Epithelial cell of esophagus (primary cell): ENCODE measurements around the gene CREB5.

Source experiments
- DNase-seq: peaks from one replicate; pipeline ENCODE4 v3.0.0; 2010; ENCODE audit warnings: low read depth
- H3K4me3 ChIP-seq: 2 replicates; pipeline ENCODE4 v1.5.1; 2011; ENCODE audit warnings: mild to moderate bottlenecking, low read length, control low read depth
- CTCF ChIP-seq: IDR thresholded peaks from 2 replicates; pipeline ENCODE4 v1.5.1; 2011; ENCODE audit warnings: low read depth, mild to moderate bottlenecking, low read length, control low read depth, inconsistent platforms; ENCODE audit not compliant: insufficient read depth; ENCODE audit errors: missing control alignments

The CREB5 gene

DNA sequence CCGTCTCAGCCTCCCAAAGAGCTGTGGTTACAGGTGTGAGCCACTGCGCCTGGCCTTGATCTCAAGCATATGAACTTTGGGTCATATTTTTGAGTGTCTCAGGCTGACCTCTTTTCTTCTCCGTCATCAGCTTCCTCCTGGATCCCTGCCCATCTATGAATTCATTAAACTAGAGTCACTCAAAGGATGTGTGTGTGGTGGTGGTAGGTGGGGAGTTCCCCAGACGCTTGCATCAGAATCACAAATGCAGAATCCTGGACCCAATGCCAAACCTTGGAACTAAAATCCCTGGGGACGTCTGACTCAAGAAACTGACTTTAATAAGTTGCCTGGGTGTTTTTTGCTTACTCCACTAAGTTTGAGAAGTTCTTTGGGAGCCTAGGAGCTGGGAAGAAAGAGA lies 6.7 kb upstream of the CREB5 start:
- peak; percentile 96 for DNase-seq
- no peak overlapping the region for H3K4me3 ChIP-seq
- TF ChIP-seq CTCF = no peak

GRCh38 chr7:28406192-28406591 lies 6.1 kb upstream of the CREB5 start:
- no peak for DNase-seq
- no peak for TF ChIP-seq CTCF
- H3K4me3 ChIP-seq = no peak overlapping the region

- H3K4me3 ChIP-seq = no peak overlapping the region
- TF ChIP-seq CTCF = no peak
- DNase-seq = peak; percentile 94
Measured at GRCh38 chr7:28407651-28408050, 4.7 kb upstream of the CREB5 start.

- TF ChIP-seq CTCF = no peak
- no peak overlapping the region for H3K4me3 ChIP-seq
- peak; percentile 71 for DNase-seq
Measured at GRCh38 chr7:28408105-28408959, 4.0 kb upstream of the CREB5 start.

- TF ChIP-seq CTCF = no peak
- DNase-seq = peak; percentile 98
- H3K4me3 ChIP-seq = peak overlapping the region; percentile 59
Measured at GRCh38 chr7:28408960-28409715, 3.2 kb upstream of the CREB5 start.

DNA sequence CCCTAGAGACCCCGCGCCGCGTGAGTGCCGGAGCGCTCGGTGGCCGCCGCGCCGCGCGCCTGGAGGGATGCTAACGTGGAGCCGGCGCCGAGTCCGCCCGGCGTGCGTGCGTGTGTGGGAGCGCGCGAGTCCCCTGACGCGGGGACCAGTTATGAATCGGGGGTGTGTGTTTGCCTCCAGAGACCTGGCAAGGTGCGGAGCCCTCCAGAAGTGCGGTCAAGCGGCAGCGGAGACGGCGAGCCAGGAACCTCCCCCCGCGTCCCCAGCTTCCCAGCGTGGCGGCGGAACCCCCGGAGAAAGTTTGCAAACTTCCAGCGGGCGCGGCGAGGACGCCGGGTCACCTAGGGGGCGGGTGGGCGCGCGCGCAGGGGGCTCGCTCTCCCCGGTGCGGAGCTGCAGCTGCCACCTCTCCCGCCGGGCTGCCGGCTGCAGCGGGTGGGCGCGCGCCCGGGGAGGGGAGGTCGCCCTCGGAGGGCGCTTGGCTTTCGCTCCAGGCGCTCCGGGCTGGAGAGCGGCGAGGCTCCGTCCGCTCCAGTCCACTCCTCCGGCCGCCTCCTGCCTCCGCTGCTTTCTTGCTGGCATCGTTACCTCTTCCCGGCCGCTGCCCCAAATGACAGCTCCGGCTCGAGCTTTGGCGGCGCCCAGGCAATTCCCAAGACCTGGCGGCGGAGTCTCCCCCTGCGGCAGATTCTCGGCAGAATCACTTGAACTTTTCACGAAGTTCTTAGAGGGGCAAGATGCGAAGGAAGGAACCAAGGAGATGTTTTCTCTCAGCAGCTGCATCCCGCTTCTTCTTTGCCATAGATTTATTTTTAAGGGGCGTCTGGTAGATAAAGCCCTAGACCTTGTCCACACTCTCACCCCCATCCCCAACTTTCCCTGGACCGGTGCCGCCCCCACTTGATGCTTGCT lies 2.3 kb upstream of the CREB5 start:
- peak overlapping the region; percentile 59 for H3K4me3 ChIP-seq
- DNase-seq = peak; percentile 42

More for the DNA sequence above, 2.3 kb upstream of the CREB5 start:
- TF ChIP-seq CTCF = no peak
